Measurements from ENCODE around the gene SHC4.
"Not testable (repeated sequence)": the region's sequence is repeated elsewhere in the genome, so short reads cannot be mapped to it uniquely, and the experiment has no call there.

Gene SHC4, protein sequence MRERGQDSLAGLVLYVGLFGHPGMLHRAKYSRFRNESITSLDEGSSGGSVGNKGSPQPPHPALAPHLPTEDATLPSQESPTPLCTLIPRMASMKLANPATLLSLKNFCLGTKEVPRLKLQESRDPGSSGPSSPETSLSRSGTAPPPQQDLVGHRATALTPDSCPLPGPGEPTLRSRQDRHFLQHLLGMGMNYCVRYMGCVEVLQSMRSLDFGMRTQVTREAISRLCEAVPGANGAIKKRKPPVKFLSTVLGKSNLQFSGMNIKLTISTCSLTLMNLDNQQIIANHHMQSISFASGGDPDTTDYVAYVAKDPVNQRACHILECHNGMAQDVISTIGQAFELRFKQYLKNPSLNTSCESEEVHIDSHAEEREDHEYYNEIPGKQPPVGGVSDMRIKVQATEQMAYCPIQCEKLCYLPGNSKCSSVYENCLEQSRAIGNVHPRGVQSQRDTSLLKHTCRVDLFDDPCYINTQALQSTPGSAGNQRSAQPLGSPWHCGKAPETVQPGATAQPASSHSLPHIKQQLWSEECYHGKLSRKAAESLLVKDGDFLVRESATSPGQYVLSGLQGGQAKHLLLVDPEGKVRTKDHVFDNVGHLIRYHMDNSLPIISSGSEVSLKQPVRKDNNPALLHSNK

DNA sequence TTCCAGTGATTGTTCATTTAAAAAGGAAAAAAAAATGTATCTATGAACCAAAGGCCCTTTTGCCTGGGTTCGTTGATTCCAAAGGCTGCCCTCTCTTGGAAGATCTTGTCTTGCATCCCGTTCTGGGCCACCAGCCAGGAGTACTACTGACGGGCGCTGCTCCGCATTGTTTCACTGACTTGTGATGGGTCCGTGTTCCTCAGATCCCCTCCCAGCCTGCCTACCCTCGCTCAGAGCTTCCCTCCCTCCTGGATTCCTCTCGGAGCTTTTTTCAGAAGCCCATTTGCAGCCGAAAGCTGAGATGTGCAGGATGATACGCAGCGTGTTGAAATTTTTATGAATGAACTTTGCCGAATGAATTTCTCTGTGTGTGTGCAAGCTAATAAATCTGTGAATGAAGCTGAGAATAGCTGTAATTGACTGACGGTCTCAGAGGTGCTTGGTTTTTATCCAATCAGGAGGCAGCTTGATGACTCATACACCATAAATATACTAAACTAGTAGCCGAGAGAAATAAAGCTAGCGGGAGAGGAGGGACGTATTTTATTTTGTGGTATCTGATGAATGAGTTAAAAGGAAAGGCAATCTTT, at the start of gene SHC4:
Gene SHC4, minus strand, starts transcription at position 396 of the 590 bp plus-strand sequence. CDS start 904 bp downstream, outside the sequence.
- DNase-seq (ENCODE audit: low spot score) = peak; percentile 87

DNA sequence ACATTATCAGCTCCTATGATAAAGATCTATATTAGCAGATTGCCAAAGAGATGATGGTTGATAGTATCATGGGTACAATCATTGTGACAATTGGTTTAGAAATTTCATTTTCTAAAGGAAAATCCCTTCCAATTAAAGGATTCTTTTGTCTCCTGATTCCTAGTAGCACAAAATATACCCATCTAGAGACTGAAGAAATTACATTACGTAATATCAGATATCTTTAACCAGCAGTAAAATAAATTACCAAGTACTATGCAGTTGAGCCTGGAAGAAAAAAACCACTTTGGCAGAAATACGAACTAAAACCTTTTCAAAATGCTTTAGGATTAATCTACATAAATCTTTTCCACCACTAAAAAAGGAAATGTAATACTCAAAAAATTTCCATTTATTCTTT, 35.6 kb upstream of the SHC4 start:
- DNase-seq (ENCODE audit: low spot score) = no peak

DNA sequence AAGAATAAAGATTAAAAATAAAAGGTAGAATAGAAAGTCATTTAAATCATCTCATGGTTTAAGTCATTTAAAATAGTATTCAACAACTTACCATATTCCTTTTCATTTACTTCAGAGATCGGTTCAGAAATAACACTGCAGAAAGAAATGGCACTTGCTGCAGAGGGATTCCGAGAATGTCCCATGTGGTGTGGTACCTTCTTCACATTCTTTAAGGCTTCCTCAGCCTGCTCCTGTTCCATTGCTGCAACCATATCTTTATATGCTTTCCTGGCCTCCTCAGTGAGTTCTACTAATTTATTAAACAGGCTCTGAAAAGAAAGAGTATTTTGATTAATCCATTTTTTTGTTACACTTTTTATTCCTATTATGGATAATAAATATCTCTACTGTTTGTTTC, 32.6 kb upstream of the SHC4 start:
- no peak for DNase-seq (ENCODE audit: low spot score)

DNA sequence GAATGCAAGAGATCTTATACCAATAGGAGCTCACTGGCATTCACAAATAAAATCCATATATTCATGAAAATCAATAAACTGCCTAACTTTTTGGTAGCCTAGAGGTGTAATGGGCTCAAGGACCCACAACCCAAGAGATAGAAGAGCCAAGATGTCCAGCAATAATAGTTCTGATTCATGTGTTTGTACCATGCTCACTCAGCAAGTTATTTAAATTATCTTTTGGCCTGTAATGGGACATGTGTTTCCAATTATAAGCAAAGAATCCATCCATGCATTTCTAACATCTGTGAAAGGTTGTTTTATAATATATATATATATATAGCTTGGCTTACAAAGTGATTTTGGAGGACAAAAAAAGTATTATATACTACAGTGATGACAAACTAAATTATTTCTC, 29.7 kb upstream of the SHC4 start:
- no peak for DNase-seq (ENCODE audit: low spot score)

DNA sequence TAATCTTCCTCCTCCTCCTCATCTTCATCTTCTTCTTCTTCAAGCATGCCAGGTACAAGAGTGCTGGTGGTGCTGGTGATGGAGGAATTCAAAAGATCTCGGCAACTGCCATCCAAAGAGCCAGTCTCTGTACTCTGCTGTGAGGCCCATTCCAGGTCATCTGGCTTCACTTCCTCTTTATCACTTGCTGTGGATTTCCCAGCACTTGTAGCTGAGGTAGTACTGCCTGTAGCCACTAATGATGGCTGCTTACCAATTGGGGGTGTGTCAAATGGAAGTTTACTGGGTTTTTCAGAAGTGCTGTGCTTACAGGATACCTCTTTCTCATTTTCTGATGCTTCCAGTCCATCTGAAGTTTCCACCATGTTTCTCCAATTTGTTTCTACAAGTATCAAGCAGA, 28.8 kb upstream of the SHC4 start:
- no peak for DNase-seq (ENCODE audit: low spot score)

DNA sequence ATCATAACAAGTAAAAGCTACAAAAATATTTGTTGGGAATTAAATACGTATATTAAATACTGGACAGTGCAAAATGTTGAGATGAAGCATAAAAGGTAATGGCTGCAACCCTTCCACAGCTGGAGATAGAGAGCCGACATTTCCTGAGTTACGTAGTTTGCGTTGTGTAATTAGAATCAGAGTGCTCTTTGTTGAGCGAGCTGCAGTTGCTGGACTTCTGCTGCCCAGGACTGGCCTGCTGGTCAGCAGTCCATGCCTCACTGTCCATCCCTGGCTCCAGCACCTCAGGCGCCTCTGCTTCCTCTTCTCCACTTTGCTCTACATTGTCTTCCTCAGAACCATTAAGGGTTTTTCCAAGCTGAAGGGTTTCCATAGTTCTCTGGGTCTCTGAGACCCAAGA, 28.4 kb upstream of the SHC4 start:
- peak; percentile 30 for DNase-seq (ENCODE audit: low spot score)

DNA sequence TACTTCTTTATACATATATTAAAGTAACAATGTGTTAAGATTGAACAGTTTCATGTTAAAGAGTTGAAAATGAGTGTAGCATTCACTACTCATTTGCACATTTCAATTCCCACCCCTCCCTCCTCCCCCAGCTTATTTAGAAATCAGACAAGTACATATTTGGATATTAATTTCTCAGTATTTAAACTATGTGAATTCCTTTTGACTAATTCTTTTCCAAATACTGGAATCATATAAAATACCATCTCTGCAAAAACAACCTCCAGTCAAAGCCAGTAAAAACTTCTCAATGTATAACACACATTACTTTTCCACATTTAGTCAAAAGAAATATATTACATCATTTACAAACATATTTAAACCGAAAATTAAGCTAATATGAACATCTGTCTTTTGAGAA, 25.5 kb upstream of the SHC4 start:
- no peak for DNase-seq (ENCODE audit: low spot score)

DNA sequence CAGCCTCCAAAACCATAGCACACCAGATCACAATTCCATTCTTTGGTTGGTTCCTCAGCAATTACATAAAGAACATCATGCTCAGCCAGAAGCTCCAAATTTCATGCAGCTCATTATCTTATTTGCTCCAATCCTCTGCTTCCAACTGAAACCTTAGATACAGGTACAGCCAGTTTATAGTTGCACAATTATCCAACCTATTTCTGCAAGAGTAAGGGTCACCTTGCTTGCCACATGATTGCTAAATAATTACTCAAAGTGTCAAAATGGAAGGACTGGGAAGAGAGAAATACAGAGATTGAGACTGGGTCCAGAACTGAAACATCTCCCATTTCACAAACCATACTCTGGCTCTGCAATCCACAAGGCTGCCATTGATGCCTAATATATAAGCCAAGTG, 23.4 kb upstream of the SHC4 start:
- DNase-seq (ENCODE audit: low spot score) = no peak

DNA sequence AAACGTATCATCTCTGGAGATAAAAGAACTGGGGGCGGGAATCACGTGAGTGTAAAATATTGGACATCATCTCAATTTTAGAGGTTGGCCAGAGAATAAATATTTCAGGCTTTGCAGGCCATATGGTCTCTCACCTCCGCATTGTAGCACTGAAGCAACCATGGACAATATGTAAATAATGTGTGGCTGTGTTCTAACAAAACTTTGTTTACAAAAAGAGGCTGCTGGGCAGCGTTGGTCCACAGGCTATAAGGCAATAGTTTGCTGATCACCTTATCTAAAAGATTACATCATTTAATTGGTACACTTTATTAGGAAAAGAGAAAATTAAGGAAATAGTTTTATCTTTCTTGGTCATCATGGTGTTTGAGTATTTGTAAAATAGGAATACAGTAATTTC, 22.5 kb upstream of the SHC4 start:
- no peak for DNase-seq (ENCODE audit: low spot score)

DNA sequence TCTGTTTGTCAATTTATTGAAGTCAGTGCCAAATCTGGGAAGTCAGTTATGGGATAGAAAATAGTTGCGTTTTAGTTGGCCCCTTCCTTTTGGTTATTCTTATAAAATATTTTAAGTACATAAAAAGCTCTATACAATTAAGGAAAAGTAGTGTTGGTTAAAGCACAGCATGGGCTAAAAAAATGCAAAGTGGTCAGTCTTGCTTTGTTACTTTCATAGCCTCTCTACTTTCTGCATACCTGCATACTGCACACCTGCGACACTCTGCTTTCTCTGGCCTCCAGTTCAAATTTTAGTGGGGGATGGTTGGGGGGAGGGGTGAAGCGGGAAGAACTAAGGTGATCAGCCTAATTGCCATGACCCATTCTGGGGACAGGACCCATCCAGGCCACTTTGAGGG, 21.8 kb upstream of the SHC4 start:
- DNase-seq (ENCODE audit: low spot score) = no peak

DNA sequence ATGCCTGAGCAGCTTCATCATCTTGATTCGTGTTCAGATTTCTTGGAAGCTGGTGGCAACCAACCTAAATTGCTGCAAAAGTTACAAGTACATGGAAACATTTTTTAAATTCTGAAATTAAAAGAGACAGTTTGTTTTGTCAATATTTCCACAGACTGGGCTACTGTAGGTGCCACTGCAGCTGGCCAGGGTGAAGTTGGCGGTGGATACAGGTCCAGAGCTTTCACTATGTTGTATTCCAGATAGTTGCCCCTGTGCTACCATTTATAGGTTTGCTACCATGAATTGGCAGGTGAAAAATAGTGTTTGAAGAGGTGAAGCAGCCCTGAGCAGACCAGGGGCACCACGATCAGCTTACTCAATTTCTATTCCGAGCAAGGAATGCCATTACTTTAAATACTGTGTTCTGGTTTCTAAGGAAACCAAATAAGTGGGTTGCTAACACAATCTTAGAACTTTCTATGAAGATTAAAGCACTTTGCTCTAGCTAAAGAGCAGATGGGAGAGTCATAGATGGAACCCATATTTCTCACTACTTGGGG, 21.2 kb upstream of the SHC4 start:
- no peak for DNase-seq (ENCODE audit: low spot score)

DNA sequence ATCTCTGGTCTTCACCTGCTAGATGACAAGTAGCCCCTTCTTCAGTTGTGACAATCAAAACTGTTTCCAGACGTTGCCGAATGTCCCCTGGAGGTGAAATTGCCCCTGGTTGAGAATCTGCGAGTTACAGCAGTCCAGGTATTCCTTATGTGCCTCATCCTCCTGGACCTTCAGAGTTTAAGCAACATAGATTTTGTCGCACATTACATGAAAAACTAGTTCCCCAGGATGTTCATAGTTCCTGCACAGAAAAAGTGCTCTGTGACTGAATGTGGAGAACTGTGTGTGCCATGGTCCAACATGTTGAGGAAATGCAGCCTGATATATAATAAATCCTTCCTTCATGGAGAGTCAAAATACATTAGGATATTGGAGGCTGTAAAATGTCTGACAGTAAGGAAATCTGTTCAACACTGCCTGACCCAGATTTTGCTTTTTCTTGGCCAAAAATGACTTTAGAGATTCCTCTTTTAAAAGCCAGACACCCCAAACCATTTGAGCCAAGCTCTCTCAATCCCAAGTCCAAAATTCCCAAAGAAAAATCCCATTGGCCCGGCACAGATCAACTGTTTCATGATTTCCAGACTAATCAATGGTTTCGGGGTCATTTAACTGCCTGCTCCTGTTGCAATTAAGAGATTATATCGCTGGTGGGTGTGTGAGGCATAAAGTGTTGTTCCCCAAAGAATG, 20.4 kb upstream of the SHC4 start:
- no peak for DNase-seq (ENCODE audit: low spot score)

DNA sequence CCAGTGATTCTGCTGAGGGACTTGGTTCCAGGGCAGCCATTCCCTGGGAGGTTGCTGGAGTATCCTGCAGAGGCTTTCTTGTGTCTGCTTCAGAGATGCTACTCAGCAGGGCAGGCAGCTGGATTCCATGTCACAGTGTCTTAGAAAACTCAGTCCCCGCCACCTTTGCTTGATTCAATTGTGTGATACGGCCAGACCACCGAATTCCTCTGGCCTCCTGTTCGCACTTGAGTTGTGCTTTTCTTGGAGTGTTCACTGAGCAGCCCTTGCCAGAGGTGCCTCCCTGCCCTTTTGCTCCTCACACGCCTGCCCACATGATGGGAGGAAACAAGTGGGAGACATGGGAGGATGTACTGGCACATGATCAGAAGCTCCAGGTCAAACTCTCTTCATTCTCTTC, 19.6 kb upstream of the SHC4 start:
- no peak for DNase-seq (ENCODE audit: low spot score)

DNA sequence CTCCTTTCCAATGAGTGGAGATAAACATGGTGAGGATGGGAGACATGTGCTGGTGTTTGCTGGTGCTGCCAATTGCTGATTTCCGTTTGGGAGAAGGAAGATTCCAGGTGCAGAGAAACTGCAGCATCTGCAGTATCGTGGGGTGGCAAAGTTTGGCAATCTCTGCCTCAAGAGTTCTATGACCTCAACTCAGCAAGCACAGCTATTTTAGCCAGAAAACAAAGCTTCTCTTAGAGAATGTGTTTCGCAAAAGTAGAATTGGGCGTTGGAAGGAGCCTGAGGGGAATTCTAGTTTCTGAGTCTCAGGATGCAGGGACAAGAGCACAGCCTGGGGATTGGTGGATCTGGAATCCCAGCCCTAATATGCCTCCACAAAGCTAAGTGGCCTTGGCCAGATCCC, 18.2 kb upstream of the SHC4 start:
- no peak for DNase-seq (ENCODE audit: low spot score)

DNA sequence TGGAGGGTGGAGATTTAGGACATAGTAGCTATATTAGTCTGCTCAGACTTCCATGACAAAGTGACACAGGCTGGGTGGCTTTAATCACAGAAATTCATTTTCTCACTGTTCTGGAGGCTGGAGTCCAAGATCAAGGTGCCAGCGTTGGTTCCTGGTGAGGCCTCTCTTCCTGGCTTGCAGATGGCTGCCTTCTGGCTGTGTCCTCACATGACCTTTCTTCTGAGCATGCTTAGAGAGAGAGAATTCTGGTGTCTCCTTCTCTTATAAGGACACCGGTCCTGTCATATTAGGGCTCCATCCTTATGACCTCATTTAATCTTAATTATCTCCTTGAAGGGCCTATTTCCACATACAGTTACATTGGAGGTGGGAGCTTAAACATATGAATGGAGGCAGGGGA, 14.9 kb upstream of the SHC4 start:
- DNase-seq (ENCODE audit: low spot score) = no peak

DNA sequence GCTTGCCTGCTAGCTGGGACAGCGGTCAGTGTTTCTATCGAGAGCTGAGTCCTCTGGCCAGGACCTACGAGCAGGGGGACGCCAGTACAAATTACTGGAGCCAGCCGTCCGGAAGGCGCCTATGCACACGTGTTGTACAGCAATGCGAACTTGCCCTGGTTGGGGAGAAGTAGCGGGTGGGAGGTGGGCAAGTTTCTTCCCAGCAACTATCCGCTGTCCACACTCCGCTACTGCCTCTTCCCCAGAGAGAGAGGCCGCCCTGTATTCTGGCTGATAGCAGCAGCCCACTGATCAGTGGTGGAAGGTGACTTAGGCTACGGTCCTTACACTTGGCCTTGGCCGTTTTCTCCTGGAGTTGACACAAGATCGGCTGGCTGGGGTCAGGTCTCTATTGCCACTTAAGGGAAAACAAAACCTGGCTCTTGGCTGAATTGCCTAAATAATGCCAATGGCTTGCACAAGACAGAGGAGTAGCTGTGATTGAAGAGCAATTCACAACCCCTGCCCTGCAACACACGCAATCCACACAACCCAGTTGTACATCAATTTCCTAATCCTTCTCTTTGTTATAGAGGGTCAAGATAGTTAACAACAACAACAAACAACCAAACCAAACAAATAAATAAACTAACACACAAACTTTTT, 12.8 kb upstream of the SHC4 start:
- DNase-seq (ENCODE audit: low spot score) = peak; percentile 63

DNA sequence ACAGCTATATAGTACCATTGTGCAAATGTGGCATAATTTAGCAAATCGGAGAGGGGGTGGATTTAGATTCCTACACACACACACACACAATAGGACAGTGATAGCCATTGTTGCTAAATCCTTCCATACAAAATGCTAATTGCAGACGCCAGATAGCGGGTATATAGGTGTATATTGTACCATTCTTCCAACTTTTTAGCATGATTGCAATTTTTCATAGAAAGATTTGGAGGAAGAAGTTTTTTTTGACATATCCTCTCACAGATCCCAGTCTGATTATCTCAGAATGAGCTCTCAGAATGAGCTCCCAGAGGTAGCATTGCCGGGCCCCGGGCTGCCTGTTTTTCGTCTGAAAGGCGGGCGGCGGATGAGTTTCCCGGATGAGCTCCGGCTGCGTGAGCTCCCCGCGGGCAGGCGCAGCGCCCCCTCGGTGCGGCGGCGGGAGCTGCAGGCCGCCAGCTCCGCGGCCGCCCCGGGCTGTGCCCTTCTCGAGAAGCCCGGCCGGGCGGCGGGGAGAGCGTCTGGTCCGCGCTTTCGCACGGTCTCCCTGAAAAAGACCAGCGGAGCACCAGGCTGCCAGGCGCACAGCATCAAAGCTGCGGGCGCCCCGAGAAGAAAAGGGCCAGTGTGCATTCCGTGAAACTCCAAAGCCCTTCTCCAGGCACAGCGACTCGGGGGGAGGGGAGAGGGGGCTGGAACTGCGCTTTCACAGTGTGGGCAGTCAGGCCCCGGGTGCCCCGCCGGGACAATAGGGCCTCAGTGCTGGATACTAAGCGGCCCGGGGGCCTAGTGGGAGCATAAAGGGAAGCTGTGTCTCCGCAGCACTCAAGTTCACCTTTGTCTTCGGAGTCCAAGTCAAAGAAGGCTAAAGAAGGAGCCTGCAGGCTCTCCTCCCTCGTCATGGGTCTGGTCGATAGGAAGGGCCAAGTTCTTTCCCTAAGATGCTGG, 12.0 kb upstream of the SHC4 start:
- DNase-seq (ENCODE audit: low spot score) = peak; percentile 97

DNA sequence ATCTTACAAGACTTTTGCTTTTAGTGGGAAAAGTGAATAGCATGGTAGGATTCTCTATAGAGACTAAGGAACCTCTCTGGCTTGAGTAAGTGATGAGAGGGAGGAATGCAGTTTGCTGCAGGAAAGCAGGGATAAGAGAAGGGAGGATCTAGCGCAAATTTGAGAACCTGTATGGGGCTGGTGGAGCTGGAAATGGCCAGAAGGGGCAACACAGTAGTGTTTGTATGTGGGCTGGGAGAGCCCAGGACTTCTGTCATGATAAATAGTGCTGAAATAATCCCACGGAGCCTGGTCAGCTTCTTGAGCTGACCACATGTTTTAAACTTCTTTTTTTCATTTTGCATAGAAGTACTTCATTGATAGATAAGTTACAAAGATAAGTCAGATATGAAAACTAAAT, 11.2 kb upstream of the SHC4 start:
- DNase-seq (ENCODE audit: low spot score) = peak; percentile 57

DNA sequence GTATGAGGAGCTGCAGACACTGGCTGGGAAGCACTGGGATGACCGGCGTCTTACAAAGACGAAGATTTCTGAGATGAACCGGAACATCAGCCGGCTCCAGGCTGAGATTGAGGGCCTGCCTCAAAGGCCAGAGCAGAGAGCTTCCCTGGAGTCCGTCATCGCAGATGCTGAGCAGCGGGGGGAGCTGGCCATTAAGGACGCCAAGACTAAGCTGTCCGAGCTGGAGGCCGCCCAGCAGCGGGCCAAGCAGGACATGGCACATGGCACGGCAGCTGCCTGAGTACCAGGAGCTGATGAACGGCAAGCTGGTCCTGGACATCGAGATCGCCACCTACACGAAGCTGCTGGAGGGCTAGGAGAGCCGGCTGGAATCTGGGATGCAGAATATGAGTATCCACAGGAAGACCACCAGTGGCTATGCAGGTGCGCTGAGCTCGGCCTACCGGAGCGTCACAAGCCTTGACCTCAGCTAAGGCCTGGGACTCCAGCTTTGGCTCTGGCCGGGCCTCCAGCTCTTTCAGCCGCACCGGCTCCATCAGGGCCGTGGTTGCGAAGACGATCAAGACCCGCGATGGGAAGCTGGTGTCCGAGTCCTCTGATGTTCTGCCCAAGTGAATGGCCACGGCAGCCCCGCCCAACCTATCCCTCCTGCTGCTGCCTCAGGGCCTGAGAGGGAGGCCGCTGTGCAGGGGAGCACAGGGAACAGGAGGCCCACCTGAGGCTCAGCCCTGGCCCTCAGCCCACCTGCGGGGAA, 9.2 kb upstream of the SHC4 start:
- DNase-seq (ENCODE audit: low spot score) = no peak

DNA sequence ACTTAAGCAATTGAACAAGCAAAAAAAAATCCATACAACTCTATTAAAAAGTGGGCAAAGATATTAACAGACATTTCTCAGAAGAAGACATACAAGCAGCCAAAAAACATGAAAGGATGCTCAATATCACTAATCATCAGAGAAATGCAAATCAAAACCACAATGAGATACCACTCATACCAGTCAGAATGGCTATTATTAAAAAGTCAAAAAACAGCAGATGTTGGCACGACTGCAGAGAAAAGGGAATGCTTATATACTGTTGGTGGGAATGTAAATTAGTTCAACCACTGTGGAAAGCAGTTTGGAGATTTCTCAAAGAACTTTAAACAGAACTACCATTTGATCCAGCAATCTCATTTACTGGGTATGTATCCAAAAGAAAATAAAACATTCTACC, 7.2 kb upstream of the SHC4 start:
- not testable (repeated sequence) for DNase-seq (ENCODE audit: low spot score)
